Caki2 (cell line): ENCODE data around the gene FTO. TPM values are rescaled to one million over a fixed set of nuclear protein-coding genes. Genes with fewer than 3 reads are reported as not detected.
"Not testable (repeated sequence)": the region's sequence is repeated elsewhere in the genome, so short reads cannot be mapped to it uniquely, and the experiment has no call there.

Experiments
- DNase-seq: peaks from one replicate; pipeline ENCODE4 v3.0.0-alpha.2; 2015; ENCODE audit warnings: low read depth
- in situ Hi-C: cut with HindIII; loops from 2 replicates; pipeline ENCODE4 v1.10.0; 2016; ENCODE audit warnings: low sequenced_read_pairs, low pct_unique_long_range_greater_than_20kb, mixed read lengths
- total RNA-seq: library from RNA; depleted of rRNA; stranded (reverse); fragments of >200 nt; shearing (Covaris generic); gene quantifications from 2 replicates; pipeline ENCODE4 v1.2.3, GENCODE V29; 2014; ENCODE audit warnings: low replicate concordance

FTO gene
- total RNA-seq, 1 experiment from 2014 or later: 45.9 TPM

- in situ Hi-C loops: no loop called here
- no peak for DNase-seq
Measured at GRCh38 chr16:53866520-53866919, 162.6 kb downstream of the FTO start.

DNA sequence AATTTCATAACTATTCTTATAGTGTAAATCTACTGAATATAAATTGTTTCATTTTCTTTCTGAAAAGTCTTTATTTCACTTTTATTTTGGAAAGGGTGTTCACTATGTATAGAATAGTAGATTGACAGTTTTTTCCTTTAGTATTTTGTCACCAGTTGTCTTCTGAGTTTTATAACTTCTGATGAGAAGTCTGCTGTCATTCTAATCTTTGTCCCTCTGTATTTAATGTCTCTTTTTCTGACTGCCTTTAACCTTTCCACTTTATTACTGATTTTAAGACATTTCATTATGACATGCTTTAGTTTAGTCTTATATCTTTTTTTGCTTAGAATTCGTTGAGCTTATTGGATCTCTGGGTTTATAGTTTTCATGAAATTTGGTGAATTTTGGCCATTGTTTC lies 166.9 kb downstream of the FTO start:
- in situ Hi-C loops: no loop called here
- no peak for DNase-seq

- no peak for DNase-seq
- in situ Hi-C loops: no loop called here
Measured at GRCh38 chr16:53872248-53873221, 168.6 kb downstream of the FTO start.

- in situ Hi-C loops: no loop called here
- DNase-seq: peak; percentile 46
Measured at GRCh38 chr16:53876811-53877210, 172.9 kb downstream of the FTO start.

- in situ Hi-C loops: no loop called here
- no peak for DNase-seq
Measured at GRCh38 chr16:53878216-53878615, 174.3 kb downstream of the FTO start.

DNA sequence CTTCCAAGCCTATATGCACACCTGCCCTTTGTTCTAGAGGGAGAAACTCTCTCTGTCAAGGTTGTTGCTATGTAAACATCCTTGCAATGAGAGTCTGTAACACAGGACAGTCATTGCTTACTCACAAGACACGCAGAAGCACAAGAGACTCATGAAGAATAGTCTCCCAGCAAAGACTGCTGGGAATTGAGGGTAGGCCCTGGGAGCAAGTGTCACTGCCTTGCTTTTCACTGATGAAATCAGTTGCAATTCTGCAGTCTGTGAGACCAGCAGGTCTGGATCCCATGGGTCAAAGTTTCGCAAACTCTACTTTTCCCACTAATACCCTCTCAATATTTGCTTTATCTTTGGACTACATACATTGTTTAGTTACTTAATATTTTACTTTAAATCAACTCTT lies 177.4 kb downstream of the FTO start:
- peak; percentile 17 for DNase-seq
- in situ Hi-C loops: no loop called here

DNA sequence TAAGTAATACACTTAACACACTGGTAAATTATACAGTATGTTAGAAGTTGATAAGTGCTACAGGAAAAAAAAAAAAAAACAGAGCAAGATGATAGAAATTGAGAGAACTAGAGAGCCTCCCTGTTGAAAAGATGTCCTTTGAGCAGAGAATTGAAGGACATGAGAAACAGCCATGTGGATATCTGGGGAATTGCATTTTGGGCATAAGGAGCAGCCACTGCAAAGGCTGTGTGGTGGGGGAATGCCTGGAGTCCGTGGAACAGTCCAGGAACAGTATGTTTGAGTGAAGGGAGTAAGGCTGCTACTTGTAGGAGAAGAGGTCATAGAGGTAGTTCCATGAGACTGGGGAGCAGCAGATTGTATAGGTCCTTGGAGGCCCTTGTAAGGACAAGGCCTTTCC lies 178.4 kb downstream of the FTO start:
- in situ Hi-C loops: no loop called here
- no peak for DNase-seq

DNA sequence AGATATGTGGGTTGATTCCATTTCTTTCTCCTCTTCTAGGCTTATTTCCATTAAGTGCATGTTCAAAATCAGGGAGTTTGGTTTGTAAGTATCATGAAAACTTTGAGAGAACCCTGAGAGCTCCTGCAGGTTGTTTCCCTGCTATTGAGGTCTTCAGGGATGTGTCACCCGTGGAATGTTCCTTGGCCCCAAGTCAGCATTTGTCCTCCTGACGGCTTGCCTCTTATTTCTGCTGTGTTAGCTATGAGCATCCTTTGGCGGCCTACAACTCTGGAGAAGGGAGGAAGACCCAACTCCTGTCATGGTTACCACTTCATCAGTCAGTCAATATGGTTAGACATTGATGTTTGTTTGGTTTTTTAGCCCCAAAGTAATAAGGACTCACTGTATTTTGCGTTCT lies 180.8 kb downstream of the FTO start:
- DNase-seq: no peak
- in situ Hi-C loops: no loop called here

DNA sequence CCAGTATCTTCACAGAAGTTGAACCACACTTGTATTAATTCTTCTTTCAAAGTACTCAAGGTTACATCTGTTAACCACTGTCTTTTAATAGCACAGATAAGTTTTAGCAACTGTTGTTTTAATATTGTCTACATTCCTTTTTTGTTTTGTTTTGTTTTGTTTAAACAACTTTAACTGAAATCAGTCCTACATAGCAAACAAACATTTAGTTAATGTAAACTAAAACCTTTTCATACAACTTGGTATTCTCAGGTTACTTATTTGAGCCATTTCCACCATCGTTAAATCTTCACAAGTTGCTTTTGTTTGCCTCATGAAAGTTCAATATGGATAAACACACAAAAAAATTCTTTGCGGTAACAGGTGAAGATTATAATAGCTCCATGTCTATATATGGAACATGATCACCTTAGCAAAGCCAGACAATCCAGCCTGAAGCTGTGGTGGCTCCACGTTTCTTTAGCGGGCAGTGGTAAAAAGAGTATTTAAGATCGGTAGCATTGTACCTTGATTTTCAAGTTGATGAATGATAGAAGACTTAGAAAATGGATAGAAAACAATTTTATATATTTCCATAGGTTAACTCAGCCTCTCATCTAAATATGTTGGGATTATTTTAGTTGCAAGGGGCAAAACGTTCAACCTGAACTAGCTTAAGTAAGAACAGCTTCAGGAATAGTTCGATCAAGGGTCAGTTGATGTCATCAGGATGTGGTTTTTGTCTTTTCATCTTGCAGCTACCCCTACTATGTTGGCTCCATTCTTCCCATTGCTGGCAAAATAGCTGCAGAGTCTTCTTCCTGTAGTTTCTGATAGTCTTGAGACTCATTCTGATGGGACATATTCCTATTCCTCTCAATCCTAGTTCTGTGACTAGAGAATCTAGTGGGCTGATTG lies 182.8 kb downstream of the FTO start:
- no peak for DNase-seq
- in situ Hi-C loops: no loop called here

DNA sequence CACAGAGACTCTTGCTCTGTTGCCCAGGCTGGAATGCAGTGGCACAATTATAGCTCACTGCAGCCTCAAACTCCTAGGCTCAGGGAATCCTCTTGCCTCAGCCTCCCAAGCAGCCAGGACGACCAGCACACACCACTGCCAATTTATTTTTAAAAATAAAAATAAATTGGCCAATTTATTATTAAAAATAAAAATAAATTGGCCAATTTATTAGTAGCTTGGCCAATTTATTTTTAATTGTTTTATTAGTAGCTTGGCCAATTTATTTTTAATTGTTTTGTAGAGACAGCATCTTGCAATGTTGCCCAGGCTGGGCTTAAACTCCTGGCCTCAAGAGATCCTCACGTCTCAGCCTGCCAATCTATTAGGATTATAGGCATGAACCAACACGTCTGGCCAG lies 184.3 kb downstream of the FTO start:
- DNase-seq: no peak
- in situ Hi-C loops: no loop called here

GRCh38 chr16:53890877-53891276 lies 186.9 kb downstream of the FTO start:
- in situ Hi-C loops: not testable (repeated sequence)

DNA sequence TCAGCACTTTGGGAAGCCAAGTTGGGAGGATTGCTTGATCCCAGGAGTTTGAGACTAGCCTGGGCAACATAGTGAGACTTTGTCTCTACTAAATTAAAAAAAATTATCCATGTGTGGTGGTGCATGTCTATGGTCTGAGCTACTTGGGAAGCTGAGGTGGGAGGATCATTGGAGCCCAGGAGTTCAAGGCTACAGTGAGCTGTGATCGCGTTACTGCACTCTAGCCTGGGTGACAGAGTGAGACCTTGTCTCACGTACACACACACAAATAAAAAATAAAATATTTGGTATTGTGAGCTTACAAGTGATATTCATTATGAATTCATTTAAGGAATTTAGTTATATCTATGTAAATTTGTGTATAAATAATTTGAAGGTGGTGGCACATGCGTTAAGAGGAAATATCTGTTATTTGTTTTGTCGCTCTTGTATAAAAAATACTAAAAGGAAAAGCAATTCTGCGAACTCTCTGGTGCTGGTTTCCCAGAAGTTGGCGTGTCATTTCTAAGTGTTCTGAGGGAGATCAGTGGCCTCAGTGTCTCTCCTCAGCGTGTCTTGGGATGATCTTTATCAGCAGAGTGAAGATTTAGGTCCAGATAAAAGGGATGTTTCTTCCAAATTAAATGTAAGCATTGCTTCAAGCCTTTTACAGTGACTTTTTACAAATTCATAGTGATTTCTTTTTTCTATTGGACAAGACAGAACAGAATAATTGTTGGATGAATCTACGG lies 187.6 kb downstream of the FTO start:
- in situ Hi-C loops: no loop called here
- DNase-seq: no peak

More at GRCh38 chr16:53890877-53891276, 186.9 kb downstream of the FTO start:
- not testable (repeated sequence) for DNase-seq

DNA sequence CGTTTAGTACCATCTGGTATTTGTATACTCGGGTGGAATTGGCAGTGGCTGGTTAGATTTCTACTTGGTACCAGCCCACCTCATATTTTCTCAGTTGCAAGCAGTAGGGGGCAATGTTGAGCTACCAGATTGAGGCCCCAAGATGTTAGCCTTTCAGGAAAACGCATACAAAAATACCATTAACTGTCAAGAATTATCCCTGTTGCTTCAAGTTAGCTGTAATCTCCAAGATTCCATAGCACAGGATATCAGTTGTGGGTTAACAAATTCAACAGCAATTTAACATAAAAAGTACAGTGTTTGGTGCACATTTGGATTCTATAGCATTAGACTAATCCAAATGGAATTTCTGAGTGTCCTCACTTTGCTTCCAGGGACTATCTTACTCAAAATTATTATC lies 188.2 kb downstream of the FTO start:
- in situ Hi-C loops: no loop called here
- peak; percentile 43 for DNase-seq

- peak; percentile 64 for DNase-seq
Measured at GRCh38 chr16:53893731-53894435, 189.9 kb downstream of the FTO start.

DNA sequence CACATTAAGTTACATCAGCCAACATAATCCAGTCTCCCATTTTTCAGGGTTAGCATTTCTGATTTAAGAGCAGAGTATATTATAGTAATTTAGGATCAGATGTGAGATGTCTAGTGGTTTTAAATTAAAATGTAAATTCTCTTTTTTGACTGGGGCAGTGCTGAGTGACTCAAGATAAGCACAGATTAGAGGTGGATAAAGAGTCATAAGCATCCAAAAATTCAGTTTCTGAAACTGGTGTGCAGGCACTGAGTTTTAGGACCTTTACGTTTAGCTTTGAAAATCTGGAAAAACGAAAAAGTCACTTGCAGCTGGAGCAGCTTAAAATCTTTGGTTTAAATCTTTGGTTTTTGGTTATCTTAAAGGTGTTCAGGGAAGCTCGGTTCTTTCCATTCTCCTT lies 190.7 kb downstream of the FTO start:
- no peak for DNase-seq
- in situ Hi-C loops: no loop called here

More at GRCh38 chr16:53893731-53894435, 189.9 kb downstream of the FTO start:
- in situ Hi-C loops: no loop called here

DNA sequence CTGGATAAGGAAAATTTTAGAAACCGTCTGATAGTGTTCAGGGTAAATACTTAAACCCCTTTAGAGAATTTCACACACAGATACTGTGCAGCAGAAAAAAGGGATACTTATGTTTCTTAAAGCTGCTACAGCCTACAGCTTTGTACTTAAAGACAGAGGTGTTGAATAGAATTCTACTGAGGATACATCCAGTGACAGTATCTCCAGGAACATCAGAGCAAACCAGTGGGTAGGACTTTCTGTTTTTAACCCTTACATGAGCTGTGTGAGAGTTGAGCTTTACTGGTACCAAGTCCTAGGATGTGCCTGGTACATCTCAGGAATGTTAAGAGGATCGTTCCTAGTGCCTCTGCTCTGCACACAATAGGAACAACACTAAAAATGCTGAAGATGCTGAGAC lies 191.5 kb downstream of the FTO start:
- DNase-seq: no peak
- in situ Hi-C loops: no loop called here

DNA sequence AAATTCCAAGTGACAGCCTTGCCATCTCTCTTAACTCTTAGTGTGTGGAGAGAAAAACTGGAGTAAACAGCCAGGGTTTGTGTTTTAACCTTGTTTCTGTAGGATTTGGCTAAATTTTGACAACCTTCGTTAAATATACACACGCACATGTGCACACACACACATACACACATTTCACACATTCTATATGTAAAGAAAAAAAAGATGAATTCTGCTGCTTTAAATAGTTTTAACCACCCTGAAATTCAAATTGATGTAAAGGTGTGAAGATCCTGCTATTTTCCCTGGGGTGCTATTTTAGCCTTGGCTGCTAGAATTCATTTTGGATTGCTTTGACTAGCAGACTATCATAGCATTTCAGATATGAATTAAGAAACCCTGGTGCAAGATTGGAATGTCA lies 191.9 kb downstream of the FTO start:
- in situ Hi-C loops: no loop called here
- DNase-seq: no peak

DNA sequence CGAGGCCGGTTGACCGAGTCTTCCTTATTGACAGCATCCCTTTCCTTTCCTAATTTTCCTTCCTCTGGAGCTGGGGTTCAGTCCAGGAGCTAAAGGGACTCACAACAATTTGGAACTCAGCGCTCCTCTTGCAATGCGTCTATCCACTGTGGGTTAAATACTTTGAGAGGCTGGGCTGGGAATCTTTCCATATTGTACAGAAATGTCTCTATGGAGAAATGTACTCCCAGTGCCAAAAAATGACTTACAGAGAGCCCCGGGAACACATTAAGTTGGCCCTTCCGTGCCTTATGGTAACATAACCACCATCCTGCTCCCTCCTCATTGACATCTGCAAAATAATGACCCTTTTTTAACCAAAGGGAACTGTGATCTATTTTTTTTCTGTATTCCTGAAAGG lies 192.8 kb downstream of the FTO start:
- in situ Hi-C loops: no loop called here

More for the DNA sequence above, 192.8 kb downstream of the FTO start:
- no peak for DNase-seq
